AG10803 (cell line): ENCODE measurements around the gene JPH3.

Source experiments
- DNase-seq: peaks from one replicate; pipeline ENCODE4 v3.0.0; 2010; ENCODE audit warnings: low read depth
- H3K4me3 ChIP-seq: 2 replicates; pipeline ENCODE4 v1.5.1; 2011; ENCODE audit warnings: mild to moderate bottlenecking, low read length, control low read depth
- TF ChIP-seq, protein P1 (sequence below): conservative IDR thresholded peaks from 2 replicates; pipeline ENCODE4 v1.5.1; 2011; ENCODE audit warnings: mild to moderate bottlenecking, low read length, control low read depth, inconsistent platforms

JPH3 gene

DNA sequence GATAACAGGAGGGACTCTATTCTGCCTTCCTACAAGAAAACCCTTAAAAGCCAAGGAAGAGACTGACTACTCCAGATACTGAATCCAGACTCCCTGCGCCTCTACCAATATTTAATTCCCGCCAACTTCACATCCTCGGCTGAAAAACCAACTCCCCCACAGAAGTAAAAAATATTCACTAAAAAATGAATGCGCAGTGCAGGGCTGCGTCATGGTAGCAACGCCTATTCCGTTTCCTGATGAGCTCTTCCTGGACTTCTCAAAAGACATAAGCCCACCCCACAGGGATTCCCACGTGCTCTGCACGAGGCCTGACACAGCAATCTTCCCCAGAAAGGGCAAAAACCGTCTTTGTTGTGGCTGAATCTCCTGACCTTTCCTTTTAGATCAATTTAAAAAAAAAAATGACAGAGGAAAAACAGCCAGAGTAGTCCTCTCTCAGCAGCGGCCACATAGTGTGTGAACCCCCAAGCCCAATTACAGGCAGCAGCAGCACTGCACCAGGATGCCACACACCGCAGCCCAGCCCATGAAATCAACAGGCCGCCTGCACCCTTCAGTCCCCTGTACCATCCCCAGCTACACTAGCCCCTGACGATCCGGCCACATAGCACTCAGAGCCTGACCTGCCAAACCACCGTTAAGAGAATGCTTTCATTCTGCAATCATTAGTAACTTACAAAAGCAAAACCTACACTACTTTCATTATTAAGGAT, 139.6 kb downstream of the JPH3 start:
- H3K4me3 ChIP-seq, result no peak overlapping the region
- DNase-seq, result no peak
- TF ChIP-seq, protein P1, sequence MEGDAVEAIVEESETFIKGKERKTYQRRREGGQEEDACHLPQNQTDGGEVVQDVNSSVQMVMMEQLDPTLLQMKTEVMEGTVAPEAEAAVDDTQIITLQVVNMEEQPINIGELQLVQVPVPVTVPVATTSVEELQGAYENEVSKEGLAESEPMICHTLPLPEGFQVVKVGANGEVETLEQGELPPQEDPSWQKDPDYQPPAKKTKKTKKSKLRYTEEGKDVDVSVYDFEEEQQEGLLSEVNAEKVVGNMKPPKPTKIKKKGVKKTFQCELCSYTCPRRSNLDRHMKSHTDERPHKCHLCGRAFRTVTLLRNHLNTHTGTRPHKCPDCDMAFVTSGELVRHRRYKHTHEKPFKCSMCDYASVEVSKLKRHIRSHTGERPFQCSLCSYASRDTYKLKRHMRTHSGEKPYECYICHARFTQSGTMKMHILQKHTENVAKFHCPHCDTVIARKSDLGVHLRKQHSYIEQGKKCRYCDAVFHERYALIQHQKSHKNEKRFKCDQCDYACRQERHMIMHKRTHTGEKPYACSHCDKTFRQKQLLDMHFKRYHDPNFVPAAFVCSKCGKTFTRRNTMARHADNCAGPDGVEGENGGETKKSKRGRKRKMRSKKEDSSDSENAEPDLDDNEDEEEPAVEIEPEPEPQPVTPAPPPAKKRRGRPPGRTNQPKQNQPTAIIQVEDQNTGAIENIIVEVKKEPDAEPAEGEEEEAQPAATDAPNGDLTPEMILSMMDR, result no peak

DNA sequence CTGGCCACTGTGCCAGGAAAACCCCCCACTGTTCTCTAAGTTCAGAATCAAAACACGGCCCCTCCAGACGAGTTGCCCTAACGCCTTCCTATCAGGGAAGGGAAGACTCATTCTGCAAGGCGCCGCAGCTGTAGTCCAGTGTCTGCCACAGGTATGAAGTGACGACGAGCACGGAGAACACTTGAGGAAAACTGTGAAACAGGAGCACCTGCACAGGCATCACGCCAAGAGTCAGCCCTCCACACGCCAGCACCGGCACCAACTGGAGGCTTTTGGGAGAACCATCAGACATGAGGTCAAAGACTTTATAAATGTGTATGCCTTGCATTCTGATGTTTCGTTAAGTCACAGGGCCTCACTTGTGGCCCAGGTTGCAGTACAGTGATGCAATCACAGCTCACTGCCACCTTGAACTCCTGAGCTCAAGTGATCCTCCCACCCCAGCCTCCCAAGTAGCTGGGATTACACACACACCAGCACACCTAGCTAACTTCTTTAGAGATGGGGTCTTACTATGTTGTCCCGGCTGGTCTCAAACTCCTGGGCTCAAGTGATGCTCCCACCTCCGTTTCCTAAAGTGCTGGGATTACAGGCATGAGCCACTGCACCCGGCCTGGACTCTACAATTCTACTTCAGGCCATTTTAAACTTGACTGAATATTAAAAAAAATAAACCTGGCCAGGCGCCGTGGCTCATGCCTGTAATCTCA, 140.6 kb downstream of the JPH3 start:
- no peak for DNase-seq
- H3K4me3 ChIP-seq, result no peak overlapping the region
- TF ChIP-seq, protein P1, result no peak

DNA sequence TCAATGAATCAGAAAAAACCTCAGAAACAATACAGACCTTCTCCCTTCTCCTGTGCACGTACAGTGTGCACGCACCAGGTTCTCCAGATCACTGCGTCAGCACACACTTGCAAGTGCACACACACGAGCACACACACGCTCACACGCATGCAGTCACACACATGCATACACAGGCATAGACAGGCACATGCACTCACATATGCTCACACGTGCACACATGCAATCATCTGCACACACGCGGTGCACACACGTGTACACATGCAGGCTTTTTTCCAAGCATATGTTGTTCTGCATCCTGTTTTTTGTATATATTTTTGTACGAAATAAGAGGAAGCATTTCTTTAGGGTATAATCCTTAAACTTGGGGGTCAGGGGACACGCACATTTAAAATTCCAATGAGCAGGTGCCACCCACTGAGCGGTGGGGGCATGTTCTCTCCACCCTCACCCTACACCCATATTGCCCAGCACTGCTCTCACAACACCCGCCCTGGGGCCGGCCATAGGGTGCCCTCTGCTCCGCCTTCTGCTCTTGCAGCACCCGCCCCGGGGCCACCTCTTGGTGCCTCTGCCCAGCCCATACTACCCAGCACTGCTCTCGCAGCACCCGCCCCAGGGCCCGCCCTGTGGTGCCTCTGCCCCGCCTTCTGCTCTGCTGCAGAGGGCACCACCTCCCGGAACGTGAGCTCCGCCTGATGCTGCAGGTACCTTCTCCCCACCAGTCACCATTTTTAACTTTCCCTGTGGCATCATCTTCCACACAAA, 142.6 kb downstream of the JPH3 start:
- DNase-seq, result no peak
- H3K4me3 ChIP-seq, result no peak overlapping the region
- TF ChIP-seq, protein P1, result no peak

DNA sequence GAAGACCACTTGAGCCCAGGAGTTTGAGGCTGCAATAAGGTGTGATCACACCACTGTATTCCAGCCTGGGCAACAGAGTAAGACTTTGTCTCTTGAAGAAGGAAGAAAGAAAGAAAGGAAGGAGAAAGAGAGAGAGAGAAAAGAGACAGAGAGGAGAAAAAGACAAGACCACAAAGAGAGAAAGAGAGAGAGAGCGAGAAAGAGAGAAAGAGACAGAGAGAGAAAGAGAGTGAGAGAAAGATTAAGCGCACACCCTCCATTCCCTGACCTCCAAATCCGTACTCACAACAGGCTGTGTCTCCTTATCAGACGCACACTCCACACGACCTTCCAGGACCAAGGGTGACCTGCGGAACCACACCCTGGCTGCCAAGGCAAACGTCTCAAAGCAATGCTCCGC, 143.9 kb downstream of the JPH3 start:
- no peak overlapping the region for H3K4me3 ChIP-seq
- DNase-seq, result no peak
- TF ChIP-seq, protein P1, result no peak
